Pons (tissue), 1 donor: Measurements from ENCODE around the gene DIAPH2.
"Not testable (repeated sequence)": the region's sequence is repeated elsewhere in the genome, so short reads cannot be mapped to it uniquely, and the experiment has no call there.

Experiments
- DNase-seq: peaks from one replicate; pipeline ENCODE4 v3.0.0-alpha.2; 2016; ENCODE audit warnings: low spot score

Gene DIAPH2

DNA sequence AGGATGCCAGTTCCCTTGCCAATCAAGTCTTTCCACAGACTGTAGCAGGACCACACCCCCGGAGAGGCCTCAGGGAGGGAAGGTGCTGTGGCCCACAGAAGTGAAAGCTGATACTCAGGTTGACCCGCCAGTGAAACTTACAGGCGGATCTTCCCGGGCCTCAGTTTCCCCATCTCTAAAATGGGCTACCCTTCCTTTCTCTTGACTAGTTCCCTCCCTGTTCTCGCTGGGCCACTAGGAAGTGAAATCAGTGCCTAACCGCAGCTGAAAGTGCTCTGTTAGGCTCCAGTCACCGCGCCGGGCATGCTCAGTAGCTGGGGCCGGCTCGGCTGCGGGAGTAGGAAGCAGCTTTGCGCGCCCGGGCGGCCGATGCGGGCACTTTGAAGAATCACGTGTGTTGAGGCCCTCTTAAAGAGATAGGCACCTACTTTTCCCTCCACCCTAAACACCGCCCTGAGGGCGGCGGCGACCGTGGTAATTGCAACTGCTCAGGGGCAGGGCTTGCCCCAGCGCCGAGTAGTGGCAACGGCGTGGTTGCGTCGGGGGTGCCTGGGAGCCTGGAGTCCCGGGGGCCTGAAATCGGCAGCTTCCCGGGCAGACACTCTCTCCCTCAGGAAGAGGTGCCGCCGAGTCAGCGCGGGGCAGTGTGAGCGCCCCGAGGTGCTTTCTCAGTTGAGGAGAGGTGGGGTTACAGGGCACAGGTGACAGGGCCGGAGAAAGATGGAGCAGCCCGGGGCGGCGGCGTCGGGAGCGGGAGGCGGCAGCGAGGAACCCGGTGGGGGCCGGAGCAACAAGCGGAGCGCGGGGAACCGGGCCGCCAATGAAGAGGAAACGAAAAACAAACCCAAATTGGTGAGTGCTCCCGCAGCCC is at the start of gene DIAPH2:
DIAPH2 (plus strand) TSS at position 504 of the 871 bp plus-strand sequence.
- peak; percentile 39 for DNase-seq

GRCh38 chrX:96650023-96650422 is 34.6 kb upstream of the DIAPH2 start:
- DNase-seq, result no peak

DNA sequence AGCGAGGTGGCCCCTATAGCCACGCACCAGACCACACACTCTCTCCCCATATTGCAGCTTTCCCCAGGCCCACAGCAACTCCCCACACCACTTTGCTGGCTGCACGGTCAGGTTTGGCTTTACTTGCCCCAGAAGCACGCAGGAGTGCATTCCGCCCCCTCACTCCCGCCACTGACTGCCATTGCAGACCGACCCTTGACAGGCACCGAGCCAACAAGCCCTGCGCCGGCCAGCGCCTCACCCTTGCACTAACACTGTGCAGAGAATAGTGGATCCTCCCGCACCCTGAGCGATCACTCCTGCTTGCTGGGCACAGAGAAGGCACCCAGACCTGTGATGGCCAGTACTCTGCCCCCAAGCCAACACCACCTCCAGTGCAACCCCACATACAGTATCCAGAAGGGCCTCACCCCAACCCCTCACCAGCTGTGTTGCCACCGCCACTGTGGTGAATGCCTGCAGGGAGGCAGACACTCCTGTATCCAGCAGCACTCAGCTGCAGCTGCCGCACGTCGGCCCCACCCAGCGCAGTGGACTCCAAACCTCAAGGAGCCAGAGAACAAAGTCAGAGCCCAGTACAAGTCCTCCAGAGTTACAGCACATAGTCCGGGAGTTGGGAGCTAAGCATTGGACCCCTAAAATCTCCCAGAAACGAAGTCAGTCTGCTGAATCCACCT is 28.6 kb upstream of the DIAPH2 start:
- DNase-seq, result no peak

GRCh38 chrX:96682516-96682915 is 2.1 kb upstream of the DIAPH2 start:
- DNase-seq, result no peak

DNA sequence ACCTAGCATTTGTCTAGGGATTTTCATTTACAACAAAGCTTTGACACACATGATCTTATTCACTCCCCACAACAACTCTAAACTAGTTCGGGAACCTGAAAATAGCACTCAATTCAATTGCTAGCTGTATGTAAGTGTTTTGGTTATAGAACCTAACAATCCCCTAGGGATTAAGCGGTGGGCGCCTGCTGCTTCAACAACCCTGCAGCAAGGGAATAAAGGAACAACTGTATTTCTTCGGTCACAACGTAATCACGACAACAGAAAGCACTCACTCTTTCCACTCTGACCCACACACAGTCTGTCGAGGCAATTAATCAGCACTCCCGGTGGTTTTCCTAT is 674 bp upstream of the DIAPH2 start:
- DNase-seq, result no peak

GRCh38 chrX:96685210-96686099 is 813 bp downstream of the DIAPH2 start:
- DNase-seq, result peak; percentile 22

- DNase-seq, result no peak
Observed at GRCh38 chrX:96687776-96688175, 3.1 kb downstream of the DIAPH2 start.

GRCh38 chrX:96688789-96689188 is 4.1 kb downstream of the DIAPH2 start:
- DNase-seq, result no peak

- DNase-seq, result no peak
Observed at GRCh38 chrX:96689991-96690390, 5.3 kb downstream of the DIAPH2 start.

DNA sequence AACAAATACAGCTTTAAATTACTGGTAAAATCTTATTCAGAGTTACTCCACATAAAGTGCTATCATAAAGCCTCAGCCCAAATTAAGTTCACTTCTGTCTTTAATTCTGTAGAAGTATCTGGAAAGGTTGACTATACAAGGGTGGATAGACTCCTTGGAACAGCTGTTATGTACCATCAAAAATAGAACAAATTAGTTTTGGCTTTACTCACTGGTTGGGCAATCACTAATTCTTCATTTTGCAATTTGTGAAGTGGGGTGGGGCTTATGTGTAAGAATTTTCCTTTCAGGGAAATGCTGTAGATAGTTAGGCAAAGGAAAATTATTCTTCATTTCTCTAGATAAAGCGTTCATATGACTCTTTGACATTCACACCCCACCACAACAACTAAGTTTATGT is 7.8 kb downstream of the DIAPH2 start:
- DNase-seq, result no peak

- DNase-seq, result no peak
Observed at GRCh38 chrX:96692890-96693289, 8.2 kb downstream of the DIAPH2 start.

DNA sequence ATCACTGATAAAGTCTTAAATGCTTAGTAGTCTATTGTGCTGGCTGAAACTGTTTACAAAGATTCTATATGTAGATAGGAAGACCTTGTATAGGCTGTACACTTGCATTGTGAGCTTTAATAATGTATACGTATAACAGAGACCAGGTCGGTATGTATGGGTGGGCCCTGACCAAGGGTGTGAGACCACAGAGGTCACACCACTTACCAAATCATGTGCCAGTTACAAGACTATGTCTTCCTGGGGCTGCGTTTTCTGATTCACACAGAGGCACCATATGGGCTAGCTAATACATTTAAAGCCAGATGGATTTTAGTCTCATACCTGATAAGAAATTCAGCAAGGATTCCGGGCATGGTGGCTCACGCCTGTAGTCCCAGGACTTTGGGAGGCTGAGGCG is 8.8 kb downstream of the DIAPH2 start:
- DNase-seq, result no peak

GRCh38 chrX:96696462-96696861 is 11.8 kb downstream of the DIAPH2 start:
- DNase-seq, result no peak

DNA sequence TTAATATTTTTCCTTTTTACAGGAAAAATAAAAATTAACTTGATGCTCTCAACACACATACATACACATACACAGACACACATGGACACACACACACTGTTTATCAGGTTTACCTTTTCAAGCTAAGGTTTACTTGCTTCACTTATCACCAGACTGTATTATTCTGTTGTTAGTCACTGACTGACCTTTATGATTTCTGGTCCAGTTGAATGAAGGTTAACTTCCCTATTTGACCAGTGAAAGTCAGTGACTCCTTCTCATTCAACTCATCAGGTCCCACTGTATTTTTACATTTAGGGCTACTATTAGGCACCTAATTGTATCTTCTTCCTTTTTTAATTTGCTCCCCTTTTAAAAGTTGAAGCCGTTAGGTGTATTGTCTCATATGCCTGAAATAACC is 16.0 kb downstream of the DIAPH2 start:
- DNase-seq, result no peak

- DNase-seq, result no peak
Observed at GRCh38 chrX:96703379-96703778, 18.7 kb downstream of the DIAPH2 start.

DNA sequence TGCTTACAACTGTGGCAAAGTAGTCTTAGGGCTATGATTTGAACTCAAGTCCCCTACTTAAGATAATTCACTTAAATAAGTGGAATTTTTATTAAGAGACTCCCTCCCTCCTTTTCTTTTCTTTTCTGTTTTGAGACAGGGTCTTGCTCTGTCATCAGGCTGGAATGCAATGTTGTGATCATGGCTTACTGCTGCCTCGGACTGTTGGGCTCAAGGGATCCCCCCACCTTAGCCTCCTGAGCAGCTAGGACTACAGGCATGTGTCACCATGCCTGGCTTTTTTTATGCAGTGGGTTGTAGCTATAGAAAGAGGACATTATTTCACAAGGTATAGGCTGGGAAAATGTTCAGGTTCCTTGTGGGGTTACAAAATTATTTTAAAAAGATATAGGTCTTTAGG is 19.2 kb downstream of the DIAPH2 start:
- DNase-seq, result no peak

- DNase-seq, result no peak
Observed at GRCh38 chrX:96704629-96705028, 20.0 kb downstream of the DIAPH2 start.

- DNase-seq, result no peak
Observed at GRCh38 chrX:96705905-96706304, 21.3 kb downstream of the DIAPH2 start.

- no peak for DNase-seq
Observed at GRCh38 chrX:96707804-96708203, 23.2 kb downstream of the DIAPH2 start.

DNA sequence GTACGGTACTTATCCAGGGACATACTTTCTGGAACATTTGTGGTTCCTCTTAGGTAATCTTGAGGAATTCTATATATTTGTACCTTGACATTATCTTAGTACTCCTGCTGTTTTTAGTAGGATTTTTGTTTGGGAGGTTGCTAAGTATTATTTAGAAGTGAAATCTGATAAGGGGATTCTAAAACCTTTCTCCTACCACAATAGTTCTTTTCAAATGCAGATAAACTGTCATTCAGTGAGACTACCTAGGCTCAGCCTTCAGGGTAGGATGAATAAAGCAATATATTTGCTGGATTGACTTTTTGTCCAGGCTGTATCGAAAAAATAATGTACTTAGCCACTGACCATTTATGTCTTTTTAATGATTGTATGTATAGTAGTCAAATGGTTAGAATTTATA is 25.4 kb downstream of the DIAPH2 start:
- DNase-seq, result no peak

DNA sequence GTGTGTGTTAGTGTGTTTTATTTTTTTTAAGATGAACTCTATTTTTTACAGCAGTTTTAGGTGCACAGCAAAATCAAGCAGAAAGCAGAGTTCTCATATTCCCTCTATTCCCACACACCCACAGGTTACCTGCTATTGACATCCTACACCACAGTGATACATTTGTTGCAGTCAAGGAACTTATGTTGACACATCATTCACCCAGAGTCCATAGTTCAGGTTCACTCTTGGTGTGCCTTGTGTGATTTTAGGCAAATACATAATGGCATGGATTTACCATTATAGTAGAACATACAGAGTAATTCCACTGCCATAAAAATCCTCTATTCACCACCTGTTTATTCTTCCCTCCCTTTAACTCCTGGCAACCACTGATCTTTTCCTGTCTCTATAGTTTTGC is 28.7 kb downstream of the DIAPH2 start:
- DNase-seq, result no peak

- not testable (repeated sequence) for DNase-seq
Observed at GRCh38 chrX:96714393-96714792, 29.8 kb downstream of the DIAPH2 start.

- no peak for DNase-seq
Observed at GRCh38 chrX:96715481-96715880, 30.8 kb downstream of the DIAPH2 start.
